GM21737 (cell line): Measurements from ENCODE around the gene SUPT4H1.

Experiments
- ATAC-seq: cut with Tn5 transposase; IDR thresholded peaks from one replicate; pipeline ENCODE4 v1.9.1; 2021; ENCODE audit warnings: mild to moderate bottlenecking, moderate library complexity; ENCODE audit not compliant: unreplicated experiment

SUPT4H1 gene

DNA sequence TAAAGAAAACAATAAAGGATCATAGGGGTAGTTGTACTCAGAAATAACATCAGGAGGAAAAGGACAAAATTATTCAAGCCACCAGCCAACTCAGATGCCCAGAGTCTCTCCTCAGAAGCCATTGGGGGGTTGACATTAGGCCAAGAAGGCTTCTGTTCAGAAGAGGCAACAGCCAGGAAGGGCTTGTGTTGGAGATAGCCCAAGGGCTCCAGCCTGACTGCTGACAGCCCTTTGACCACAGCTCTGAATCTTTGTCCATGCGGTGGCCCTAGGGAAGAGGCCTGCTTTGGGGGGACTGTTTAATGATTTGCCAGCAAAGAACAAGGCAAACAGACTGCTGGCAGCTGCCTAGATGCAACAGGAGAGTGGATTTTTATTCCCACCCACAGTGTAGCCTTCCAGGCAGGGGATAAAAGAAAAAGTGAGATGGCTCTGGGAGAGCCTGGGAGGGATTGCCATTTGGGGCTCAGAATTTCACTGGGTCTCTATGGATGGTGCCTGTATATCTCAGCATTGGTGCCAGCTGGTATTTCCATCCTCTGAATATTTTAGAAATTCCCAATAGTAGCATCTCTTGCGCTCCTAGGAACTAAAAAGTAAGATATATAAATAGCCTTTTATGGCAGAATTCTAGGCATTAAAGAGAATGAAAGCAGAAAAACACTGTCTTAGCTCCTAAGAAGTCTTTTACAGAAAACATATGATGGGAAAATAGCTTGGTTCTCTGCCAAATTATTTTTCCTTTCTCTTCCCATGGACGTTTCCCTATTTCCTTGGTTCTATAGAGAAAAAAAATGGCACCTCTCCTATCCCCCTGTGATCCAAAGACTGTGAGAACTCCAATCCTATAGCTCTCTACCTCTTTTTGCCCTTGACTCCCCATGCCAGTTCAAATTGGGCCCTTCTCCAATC lies 29.4 kb upstream of the SUPT4H1 start:
- ATAC-seq = no peak

- ATAC-seq = no peak
Measured at GRCh38 chr17:58380207-58381123, 28.5 kb upstream of the SUPT4H1 start.

GRCh38 chr17:58379511-58379824 lies 27.5 kb upstream of the SUPT4H1 start:
- ATAC-seq = no peak

GRCh38 chr17:58378733-58379510 lies 26.9 kb upstream of the SUPT4H1 start:
- no peak for ATAC-seq

GRCh38 chr17:58377661-58378060 lies 25.7 kb upstream of the SUPT4H1 start:
- no peak for ATAC-seq

DNA sequence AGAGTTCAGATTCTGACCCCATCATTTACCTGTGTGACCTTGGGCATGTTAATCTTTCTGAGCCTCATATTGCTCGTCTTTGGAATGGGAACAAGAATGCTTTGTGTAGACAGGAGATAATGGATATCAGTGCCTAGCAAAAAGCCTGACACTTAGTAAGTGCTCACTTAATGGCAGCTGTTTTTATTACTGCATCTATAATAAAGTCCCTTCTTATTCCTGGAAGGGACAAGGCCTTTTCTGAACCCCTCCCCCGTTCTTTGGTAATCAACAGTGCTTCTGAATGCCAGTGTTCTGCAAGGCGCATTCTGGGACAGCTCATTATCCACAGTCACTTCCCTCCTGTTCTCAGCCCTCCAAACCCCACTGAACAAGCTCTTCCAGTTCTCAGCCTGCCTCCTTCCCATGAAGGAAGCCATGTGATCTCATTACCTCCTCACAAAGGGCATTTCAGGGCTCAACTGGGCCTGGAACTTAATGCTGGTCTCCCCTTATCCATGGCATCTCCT lies 25.1 kb upstream of the SUPT4H1 start:
- no peak for ATAC-seq

DNA sequence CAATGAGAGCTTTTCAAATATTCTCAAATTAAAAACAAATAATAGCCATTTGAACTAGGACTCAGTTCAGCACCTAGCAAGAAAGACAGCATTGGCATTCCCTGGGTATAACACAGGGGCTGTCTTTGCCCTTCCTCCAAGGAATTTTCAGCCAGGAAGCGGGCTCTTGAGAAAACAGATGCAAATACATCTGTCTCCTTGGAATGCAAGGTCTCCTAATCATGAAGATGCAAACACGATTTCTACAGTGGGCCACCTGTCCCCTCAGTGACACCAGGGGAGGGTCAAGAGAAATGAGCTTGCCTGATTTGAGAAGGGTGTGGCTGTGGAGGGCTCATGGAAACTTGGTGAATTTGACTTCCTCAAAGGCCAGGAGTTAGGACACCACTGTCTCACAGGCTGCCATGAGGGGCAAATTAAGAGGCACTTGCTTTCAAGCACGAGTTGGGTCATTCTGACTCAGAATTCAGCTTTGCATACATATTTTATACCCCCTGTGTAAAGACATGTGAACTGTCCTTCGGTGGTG lies 24.5 kb upstream of the SUPT4H1 start:
- ATAC-seq = no peak

DNA sequence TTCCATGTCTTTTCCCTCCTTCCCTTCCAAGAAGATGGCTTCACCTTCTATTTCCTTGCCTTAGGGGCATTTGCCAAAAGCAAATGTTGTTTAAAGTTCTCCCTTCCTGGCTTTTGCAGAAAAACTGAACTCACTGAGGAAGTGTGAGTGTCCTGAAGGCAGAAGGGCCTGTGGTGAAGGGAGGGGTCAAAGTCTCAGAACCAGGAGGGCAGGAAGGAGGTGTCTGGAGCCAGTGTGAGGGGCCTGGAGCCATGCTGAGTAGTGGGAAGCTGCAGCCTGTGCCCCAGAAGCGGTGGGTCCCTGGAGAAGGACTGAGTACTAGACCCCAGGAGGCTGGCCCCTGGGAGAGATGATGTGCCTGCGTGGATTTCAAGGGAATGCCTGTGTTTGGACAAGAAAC lies 23.8 kb upstream of the SUPT4H1 start:
- no peak for ATAC-seq

DNA sequence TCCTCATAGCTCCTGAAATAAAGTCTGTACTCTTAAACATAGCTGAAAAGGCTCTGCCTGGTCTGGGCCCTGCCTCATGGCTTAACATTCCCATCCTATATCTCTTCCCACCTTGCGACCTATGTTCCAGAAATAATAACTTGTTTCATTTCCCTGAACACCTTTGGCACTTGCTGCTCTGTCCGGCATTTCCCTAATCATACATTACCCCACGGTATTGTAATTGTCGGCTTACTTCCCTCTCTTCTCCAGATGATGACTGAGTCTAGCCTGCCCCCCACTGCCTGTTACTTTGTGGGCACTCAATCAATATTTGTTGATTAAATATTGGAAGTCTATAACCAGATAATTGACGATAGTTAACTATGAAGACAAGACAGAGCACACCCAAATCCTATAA lies 23.3 kb upstream of the SUPT4H1 start:
- ATAC-seq = no peak

DNA sequence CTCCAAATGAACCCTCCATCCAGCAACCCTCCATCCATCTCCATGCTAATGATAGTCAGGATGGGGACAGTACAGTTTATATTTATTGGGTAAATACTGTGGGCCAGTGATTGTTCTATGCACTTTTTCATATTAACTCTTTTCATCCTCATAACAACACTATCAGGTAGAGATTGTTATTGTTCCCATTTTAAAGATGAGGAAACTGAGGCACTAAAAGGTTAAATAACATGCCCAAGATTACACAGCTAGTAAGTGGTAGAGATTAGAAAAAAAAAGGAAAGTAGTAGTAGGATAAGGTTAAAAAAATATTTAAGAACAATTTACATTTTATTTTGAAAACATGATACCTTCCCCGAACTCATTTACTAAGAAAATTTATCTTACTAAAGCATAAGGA lies 21.9 kb upstream of the SUPT4H1 start:
- ATAC-seq = no peak

GRCh38 chr17:58373003-58373402 lies 21.0 kb upstream of the SUPT4H1 start:
- no peak for ATAC-seq

DNA sequence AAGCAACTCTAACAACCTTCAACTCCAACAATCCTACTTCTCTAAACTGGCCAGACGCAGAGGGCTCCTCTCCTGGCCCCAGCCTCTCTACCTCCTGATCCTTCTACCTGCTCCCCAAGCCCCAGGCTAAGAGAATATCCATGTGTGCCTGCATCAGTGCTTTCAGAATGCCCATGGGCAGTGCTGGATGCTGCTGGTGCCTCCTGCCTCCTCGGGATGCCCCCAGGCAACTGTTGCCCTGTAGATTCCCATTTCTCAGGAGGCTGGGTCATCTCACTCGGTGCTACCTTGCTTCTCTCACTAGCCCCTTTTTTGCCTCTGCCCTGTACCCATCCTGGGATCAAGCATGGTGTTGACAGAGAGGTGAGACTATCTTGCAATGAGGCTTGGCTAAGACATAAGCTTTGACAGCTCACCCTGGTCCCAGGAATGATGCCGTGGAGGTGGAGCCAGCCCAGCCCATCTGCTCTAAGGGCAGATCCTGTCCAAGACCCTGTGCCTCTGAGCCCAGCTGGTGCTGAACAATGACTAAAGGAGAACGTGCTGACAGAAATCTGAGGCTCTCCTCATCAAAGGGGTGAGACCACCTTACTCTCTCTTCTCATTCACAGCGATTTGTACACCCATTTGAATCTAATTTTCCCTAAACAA lies 19.4 kb upstream of the SUPT4H1 start:
- no peak for ATAC-seq

DNA sequence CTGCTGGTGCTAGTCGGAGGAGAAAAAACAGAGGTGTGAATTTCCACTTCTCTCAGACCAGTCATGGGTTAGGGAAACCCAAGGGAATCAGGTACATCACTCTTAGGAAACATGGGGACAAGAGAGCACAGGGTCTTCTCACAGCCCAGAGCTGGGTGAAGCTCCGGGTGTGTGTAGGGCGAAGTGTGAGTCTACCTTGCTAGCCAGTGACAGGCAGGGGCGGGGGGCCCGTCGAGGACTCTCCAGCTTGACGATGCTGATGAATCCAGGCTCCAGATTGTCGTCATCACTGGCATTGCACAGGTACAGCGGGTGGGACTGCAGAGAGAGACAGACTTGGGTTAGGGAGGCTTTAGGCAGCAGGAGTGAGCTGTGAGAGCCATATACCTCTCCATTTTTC lies 18.7 kb upstream of the SUPT4H1 start:
- no peak for ATAC-seq

DNA sequence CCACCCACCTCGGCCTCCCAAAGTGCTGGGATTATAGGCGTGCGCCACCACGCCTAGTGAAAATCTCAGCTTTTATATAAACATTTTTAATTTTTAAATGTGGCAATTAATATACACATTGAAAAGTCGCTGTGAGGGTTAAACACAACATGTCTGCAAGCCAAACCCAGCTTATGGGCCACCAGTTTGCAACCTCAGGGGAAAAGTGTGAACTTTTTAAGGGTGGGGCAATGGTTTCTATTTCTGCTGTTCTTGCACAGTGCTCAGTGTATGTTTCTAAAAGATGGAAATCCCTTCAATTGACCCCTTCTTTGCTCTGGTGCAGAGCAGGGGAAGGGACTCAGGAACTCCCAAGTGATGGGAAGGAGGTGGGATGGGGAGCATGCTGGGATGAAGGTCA lies 18.3 kb upstream of the SUPT4H1 start:
- ATAC-seq = no peak

DNA sequence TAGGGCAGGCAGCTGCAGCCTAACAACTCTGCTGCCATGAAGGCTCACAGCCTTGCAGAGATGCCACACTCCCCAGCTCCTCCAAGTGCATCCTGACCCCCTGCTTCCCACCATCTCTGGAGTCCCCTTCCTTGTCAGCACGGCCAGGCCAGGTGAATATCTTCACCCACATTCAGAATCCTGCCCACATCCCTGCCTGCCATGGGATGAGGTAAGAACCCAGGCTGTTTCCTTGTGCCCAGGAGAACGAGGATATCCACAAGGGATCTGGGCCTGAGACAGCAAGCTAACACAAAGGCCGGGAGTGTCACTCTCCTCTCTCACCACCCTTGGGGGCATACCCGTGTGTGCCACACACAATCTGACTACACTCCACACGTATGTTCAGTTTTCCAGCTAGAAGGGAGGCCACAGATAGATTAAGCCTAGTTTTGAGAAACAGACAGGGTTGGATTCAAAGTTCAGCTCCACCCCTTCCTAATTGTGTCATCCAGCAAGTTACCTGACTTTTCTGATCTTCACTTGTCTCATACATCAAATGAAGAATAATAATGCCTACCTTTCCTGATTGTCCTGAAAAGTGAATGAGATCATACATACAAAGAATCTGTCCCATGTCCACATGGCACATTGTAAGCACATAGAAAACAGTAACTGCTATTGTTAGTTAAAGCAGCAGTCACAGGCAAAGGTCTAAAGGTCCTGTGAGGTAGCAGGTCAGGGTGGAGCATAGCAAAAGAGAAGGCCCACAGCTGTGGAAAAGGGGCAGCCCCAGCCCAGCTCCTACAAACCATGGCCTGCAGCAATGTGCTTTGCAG lies 17.4 kb upstream of the SUPT4H1 start:
- ATAC-seq = no peak

DNA sequence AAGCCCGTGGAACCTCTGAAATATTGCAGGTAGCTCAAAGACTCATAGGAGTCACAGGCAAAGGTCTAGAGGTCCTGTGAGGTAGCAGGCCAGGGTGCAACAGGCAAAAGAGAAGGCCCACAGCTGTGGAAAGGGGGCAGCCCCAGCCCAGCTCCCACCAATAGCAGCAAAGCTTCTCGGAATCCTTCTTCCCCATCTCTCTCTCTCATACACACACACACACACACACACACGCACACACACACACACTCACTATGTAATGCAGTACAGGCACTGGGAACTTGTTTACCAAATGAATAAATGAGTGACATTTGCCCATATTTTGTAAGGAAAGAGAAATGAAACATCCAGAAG lies 16.8 kb upstream of the SUPT4H1 start:
- no peak for ATAC-seq

- no peak for ATAC-seq
Measured at GRCh38 chr17:58367461-58367860, 15.5 kb upstream of the SUPT4H1 start.

GRCh38 chr17:58365980-58366595 lies 14.1 kb upstream of the SUPT4H1 start:
- no peak for ATAC-seq
